Heart left ventricle (tissue), 16 donors: ENCODE data around the gene NANOS2. TPM values are rescaled to one million over a fixed set of nuclear protein-coding genes. Genes with fewer than 3 reads are reported as not detected.

Experiments
- ATAC-seq, 4 donors: fragments of 200-7000 bp; cut with Tn5 transposase; one replicate each; pipeline ENCODE4 v1.9.1; 2020 to 2022; ENCODE audit warnings: moderate library complexity in 4 of 4, mild to moderate bottlenecking in 3 of 4, moderate number of reproducible peaks in 1 of 4
- DNase-seq, 5 donors: peaks; one replicate each; pipeline ENCODE4 v3.0.0-alpha.2; 2020
- H3K27ac ChIP-seq, 12 donors: fragments of 200-600 bp; sonication (generic) in 4 of 12; one replicate each; pipeline versions ENCODE4 v1.5.0 to v1.8.0; 2016 to 2022; ENCODE audit warnings: mild to moderate bottlenecking in 2 of 12
- H3K27me3 ChIP-seq, 9 donors: fragments of 200-600 bp; sonication (generic) in 2 of 9; one replicate each; pipeline versions ENCODE4 v1.5.1 to v1.8.0; 2016 to 2022; ENCODE audit warnings: mild to moderate bottlenecking in 3 of 9
- H3K36me3 ChIP-seq, 9 donors: fragments of 200-600 bp; sonication (generic) in 2 of 9; one replicate each; pipeline versions ENCODE4 v1.5.0 to v1.8.0; 2018 to 2022; ENCODE audit warnings: mild to moderate bottlenecking in 2 of 9
- H3K4me1 ChIP-seq, 12 donors: fragments of 200-600 bp; sonication (generic) in 4 of 12; one replicate each; pipeline versions ENCODE4 v1.5.0 to v1.8.0; 2016 to 2022; ENCODE audit warnings: mild to moderate bottlenecking in 3 of 12
- H3K4me3 ChIP-seq, 12 donors: fragments of 200-600 bp; sonication (generic) in 4 of 12; one replicate each; pipeline versions ENCODE4 v1.5.0 to v1.8.0; 2017 to 2022; ENCODE audit warnings: mild to moderate bottlenecking in 9 of 12, moderate library complexity in 4 of 12
- H3K9me3 ChIP-seq, 12 donors: fragments of 200-600 bp; sonication (generic) in 4 of 12; one replicate each; pipeline versions ENCODE4 v1.5.0 to v1.8.0; 2016 to 2022; ENCODE audit warnings: mild to moderate bottlenecking in 1 of 12
- CTCF ChIP-seq, 12 donors: fragments of 200-600 bp; sonication (generic) in 4 of 12; IDR thresholded peaks; one replicate each; pipeline versions ENCODE4 v1.5.0 to v1.8.0; 2018 to 2022; ENCODE audit warnings: antibody characterized with exemption in 12 of 12, mild to moderate bottlenecking in 5 of 12
- POLR2A ChIP-seq, 2 donors: fragments of 450-650 bp; IDR thresholded peaks; one replicate each; pipeline ENCODE4 v1.6.1; 2017; ENCODE audit warnings: antibody characterized with exemption in 2 of 2, mild to moderate bottlenecking in 2 of 2, moderate library complexity in 2 of 2
- WGBS, 4 donors: extraction: QIAGEN DNeasy Blood & Tissue Kit in 2 of 4; methylation state at CpG; one replicate each; pipeline versions ENCODE4 v1.1.5 to v1.1.7; 2013 to 2018; 5-methylcytosine and 5-hydroxymethylcytosine counted together
- intact Hi-C, 10 donors: fragments of 100-400 bp; cut with DNase I; formaldehyde crosslinking; loops; one replicate each; pipeline versions ENCODE4 v1.11.1 to v1.14.2; 2022
- polyA plus RNA-seq, 2 donors: library from polyadenylated mRNA; stranded (reverse); fragments of 200-250 nt; gene quantifications; one replicate each; pipeline ENCODE4 v1.2.3, GENCODE V29; 2013
- total RNA-seq, 9 donors: library from RNA; depleted of rRNA in 2 of 9; stranded (reverse); fragments of >200 nt in 2 of 9; fragmentation: NEBNext Ultra II Directional in 3 of 9; extraction: Animal tissue kit (Norgen Biotek cat#: 25700) in 3 of 9; gene quantifications; one replicate each; pipeline versions ENCODE4 v1.1.0 to v1.2.4, GENCODE V29; 2016 to 2023
- donor health status: ischemic (EF 13 %, LVEDD 7.1; RV severe dilation, severe dysfunction).
- donor health status: healthy with polysubstance abuse.
- donor health status: DM: no; HTN: yes; CAD: no.
- donor health status: DM: no; HTN: no; CAD: no.
- donor health status: ischemic (EF 25% LVEDD 6.9; RV normal size, moderate dysfunction).
- donor health status: ischemic (EF 25% LVEDD 5.7; RV mildly dilated, moderate dysfunction).
- donor health status: healthy.
- donor health status: DM: yes; HTN: yes; CAD: no.
- donor health status: ischemic (EF 35%, LVEDD 5.7; RV mildly dilated, moderate dysfunction).
- donor health status: nonischemic (EF 11% LVEDD 7.7; RV severe dilation, severe dysfunction).
- donor health status: DM: yes; HTN: yes; CAD: no.
- donor health status: PGD.
- donor health status: ischemic (EF 29% LVEDD 5.4; RV normal size, mild dysfunction).
- donor health status: nonischemic (EF 23%, LVEDD 6.1; RV moderate dilation, normal function).

The NANOS2 gene
- total and polyA plus RNA-seq, 11 donors: not detected

- WGBS, 4 donors: 68 to 83% (median 78%) methylated on average over 3 of the region's 3 CpGs
- TF ChIP-seq CTCF (IDR thresholded peaks at IDR 0.05): no peak
- no peak for TF ChIP-seq POLR2A (IDR thresholded peaks at IDR 0.05)
- peak in 1 of 4 donors; percentile 54 for ATAC-seq
Observed at GRCh38 chr19:45938733-45939319, 24.2 kb upstream of the NANOS2 start.

GRCh38 chr19:45935267-45935666 lies 20.7 kb upstream of the NANOS2 start:
- peaks cover 0 to 5% (median 0%) of the 10 kb centered on the region in 9 donors for H3K36me3 ChIP-seq
- no peaks in the 10 kb centered on the region for H3K9me3 ChIP-seq
- TF ChIP-seq POLR2A (IDR thresholded peaks at IDR 0.05) (no peak), CTCF (IDR thresholded peaks at IDR 0.05) (no peak)
- H3K4me3 ChIP-seq: no peak overlapping the region
- H3K27me3 ChIP-seq: peaks cover 0 to 44% (median 12%) of the 10 kb centered on the region in 9 donors
- peaks cover 0 to 7% (median 0%) of the 10 kb centered on the region in 12 donors for H3K4me1 ChIP-seq
- WGBS, 4 donors: 68 to 74% (median 71%) methylated on average over 17 to 19 of the region's 19 CpGs
- intact Hi-C loops: no loop called here
- no peak overlapping the region for H3K27ac ChIP-seq
- no peak for DNase-seq
- ATAC-seq: no peak

More at GRCh38 chr19:45938733-45939319, 24.2 kb upstream of the NANOS2 start:
- Histone ChIP-seq H3K27ac (peak overlapping the region in 1 of 12 donors; percentile 1), H3K4me1 (peaks cover 0 to 4% (median 0%) of the 10 kb centered on the region in 12 donors), H3K9me3 (no peaks in the 10 kb centered on the region), H3K27me3 (peaks cover 0 to 43% (median 12%) of the 10 kb centered on the region in 9 donors), H3K36me3 (peaks cover 0 to 19% (median 6%) of the 10 kb centered on the region in 9 donors), H3K4me3 (no peak overlapping the region)
- intact Hi-C loops: no loop called here
- no peak for DNase-seq

- DNase-seq: no peak
- intact Hi-C loops: no loop called here
- TF ChIP-seq POLR2A (IDR thresholded peaks at IDR 0.05) (no peak), CTCF (IDR thresholded peaks at IDR 0.05) (no peak)
- Histone ChIP-seq H3K4me3 (no peak overlapping the region), H3K27ac (no peak overlapping the region), H3K4me1 (peaks cover 0 to 7% (median 0%) of the 10 kb centered on the region in 12 donors), H3K9me3 (no peaks in the 10 kb centered on the region), H3K27me3 (peaks cover 0 to 43% (median 11%) of the 10 kb centered on the region in 9 donors), H3K36me3 (peaks cover 0 to 5% (median 0%) of the 10 kb centered on the region in 9 donors)
- no peak for ATAC-seq
- WGBS, 4 donors: 34 to 42% (median 39%) methylated on average over 19 of the region's 19 CpGs
Observed at GRCh38 chr19:45934551-45935230, 20.1 kb upstream of the NANOS2 start.

DNA sequence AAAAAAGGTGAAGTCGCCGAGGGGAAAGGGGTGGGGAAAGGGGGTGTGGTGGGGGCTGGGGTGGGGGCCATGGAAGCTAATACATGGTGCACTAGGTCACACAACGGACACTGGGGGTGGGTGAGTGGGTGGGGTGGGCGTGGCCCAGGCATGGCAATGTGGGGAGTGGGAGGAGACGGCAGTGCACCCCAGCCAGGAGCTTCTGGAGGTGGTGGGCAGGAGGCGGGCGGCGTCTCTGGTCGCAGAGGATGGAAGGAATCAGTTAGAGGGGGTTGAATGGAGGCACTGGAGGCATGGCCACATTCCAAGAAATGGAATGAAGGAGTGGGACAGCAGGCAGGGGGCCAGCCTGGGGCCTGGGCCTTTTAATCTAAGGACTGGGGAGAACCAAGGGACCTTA lies 19.2 kb upstream of the NANOS2 start:
- peaks cover 0 to 3% (median 0%) of the 10 kb centered on the region in 12 donors for H3K4me1 ChIP-seq
- intact Hi-C loops: no loop called here
- H3K27me3 ChIP-seq: peaks cover 0 to 42% (median 7%) of the 10 kb centered on the region in 9 donors
- DNase-seq: no peak
- no peak overlapping the region for H3K4me3 ChIP-seq
- no peaks in the 10 kb centered on the region for H3K9me3 ChIP-seq
- WGBS, 4 donors: 63 to 74% (median 70%) methylated on average over 9 of the region's 9 CpGs
- peaks cover 0 to 5% (median 0%) of the 10 kb centered on the region in 9 donors for H3K36me3 ChIP-seq
- TF ChIP-seq POLR2A (IDR thresholded peaks at IDR 0.05): no peak
- TF ChIP-seq CTCF (IDR thresholded peaks at IDR 0.05): no peak
- no peak for ATAC-seq
- no peak overlapping the region for H3K27ac ChIP-seq
